HG03432 (cell line): ENCODE results near the gene SPSB2.

Source experiments
- ATAC-seq: cut with Tn5 transposase; IDR thresholded peaks from one replicate; pipeline ENCODE4 v1.9.1; 2021; ENCODE audit warnings: mild to moderate bottlenecking, moderate library complexity; ENCODE audit not compliant: unreplicated experiment

SPSB2 gene

GRCh38 chr12:6833189-6833890 lies 39.8 kb downstream of the SPSB2 start:
- ATAC-seq, result no peak

- ATAC-seq, result no peak
Measured at GRCh38 chr12:6832125-6832524, 41.0 kb downstream of the SPSB2 start.

GRCh38 chr12:6831450-6831995 lies 41.6 kb downstream of the SPSB2 start:
- no peak for ATAC-seq

- ATAC-seq, result no peak
Measured at GRCh38 chr12:6830999-6831398, 42.1 kb downstream of the SPSB2 start.

- ATAC-seq, result no peak
Measured at GRCh38 chr12:6830286-6830890, 42.7 kb downstream of the SPSB2 start.

- ATAC-seq, result no peak
Measured at GRCh38 chr12:6829536-6830220, 43.4 kb downstream of the SPSB2 start.

GRCh38 chr12:6828781-6829535 lies 44.1 kb downstream of the SPSB2 start:
- no peak for ATAC-seq

- ATAC-seq, result no peak
Measured at GRCh38 chr12:6827982-6828780, 44.9 kb downstream of the SPSB2 start, which contains the start of gene P3H3. Gene P3H3 (plus strand): TSS chr12:6828407. CDS start chr12:6828441, 34 bp downstream.

- no peak for ATAC-seq
Measured at GRCh38 chr12:6827437-6827911, 45.6 kb downstream of the SPSB2 start.

- no peak for ATAC-seq
Measured at GRCh38 chr12:6826734-6827436, 46.2 kb downstream of the SPSB2 start.

GRCh38 chr12:6826125-6826733 lies 46.9 kb downstream of the SPSB2 start:
- no peak for ATAC-seq

GRCh38 chr12:6825398-6826124 lies 47.5 kb downstream of the SPSB2 start:
- ATAC-seq, result peak; percentile 53

- no peak for ATAC-seq
Measured at GRCh38 chr12:6824901-6825381, 48.2 kb downstream of the SPSB2 start.

GRCh38 chr12:6824085-6824775 lies 48.9 kb downstream of the SPSB2 start:
- ATAC-seq, result no peak

- no peak for ATAC-seq
Measured at GRCh38 chr12:6823182-6824084, 49.7 kb downstream of the SPSB2 start.

- ATAC-seq, result no peak
Measured at GRCh38 chr12:6822426-6823135, 50.5 kb downstream of the SPSB2 start.
